Liver (tissue), 3 donors: ENCODE data around the gene EXD3.

Experiments used
- EGR1 ChIP-seq, 2 donors: IDR thresholded peaks; 2 replicates each; pipeline ENCODE4 v1.6.1; 2016 to 2018; ENCODE audit warnings: antibody characterized with exemption in 2 of 2, low read depth in 2 of 2
- FOXA1 ChIP-seq: IDR thresholded peaks from 2 replicates; pipeline ENCODE4 v1.6.1; 2016; ENCODE audit warnings: antibody characterized with exemption
- GABPA ChIP-seq, 2 donors: IDR thresholded peaks in 1 of 2; conservative IDR thresholded peaks in 1 of 2; 2 replicates each; pipeline ENCODE4 v1.6.1; 2016; ENCODE audit warnings: antibody characterized with exemption in 2 of 2, mild to moderate bottlenecking in 1 of 2, moderate library complexity in 1 of 2
- HNF4G ChIP-seq: IDR thresholded peaks from 2 replicates; pipeline ENCODE4 v1.6.1; 2016; ENCODE audit warnings: antibody characterized with exemption
- JUND ChIP-seq, 2 donors: IDR thresholded peaks; 2 replicates each; pipeline ENCODE4 v1.6.1; 2016; ENCODE audit warnings: antibody characterized with exemption in 2 of 2
- RAD21 ChIP-seq, 2 donors: IDR thresholded peaks; 2 replicates each; pipeline ENCODE4 v1.6.1; 2016; ENCODE audit warnings: antibody characterized with exemption in 2 of 2, mild to moderate bottlenecking in 2 of 2
- SP1 ChIP-seq: IDR thresholded peaks from 2 replicates; pipeline ENCODE4 v1.6.1; 2018; ENCODE audit warnings: antibody characterized with exemption, mild to moderate bottlenecking
- TAF1 ChIP-seq: conservative IDR thresholded peaks from 2 replicates; pipeline ENCODE4 v1.6.1; 2016; ENCODE audit warnings: antibody characterized with exemption, mild to moderate bottlenecking
- YY1 ChIP-seq: IDR thresholded peaks from 2 replicates; pipeline ENCODE4 v1.6.1; 2016; ENCODE audit warnings: antibody characterized with exemption, mild to moderate bottlenecking
- TF ChIP-seq, protein P1 (sequence below): fragments of 150-350 bp; IDR thresholded peaks from 2 replicates; pipeline ENCODE4 v1.5.1; 2017; ENCODE audit warnings: improper control_type of control experiment, low read depth, low read length; ENCODE audit not compliant: missing input control
- TF ChIP-seq, protein P2 (sequence below): IDR thresholded peaks from 2 replicates; pipeline ENCODE4 v1.6.1; 2016; ENCODE audit warnings: antibody characterized with exemption
- TF ChIP-seq, protein P3 (sequence below): IDR thresholded peaks from 2 replicates; pipeline ENCODE4 v1.6.1; 2016; ENCODE audit warnings: antibody characterized with exemption
- TF ChIP-seq, protein P4 (sequence below): IDR thresholded peaks from 2 replicates; pipeline ENCODE4 v1.6.1; 2016; ENCODE audit warnings: antibody characterized with exemption, mild to moderate bottlenecking
- TF ChIP-seq, protein P5 (sequence below): IDR thresholded peaks from 2 replicates; pipeline ENCODE4 v1.6.1; 2016; ENCODE audit warnings: antibody characterized with exemption
- donor health status: healthy.
- donor health status: healthy.

DNA sequence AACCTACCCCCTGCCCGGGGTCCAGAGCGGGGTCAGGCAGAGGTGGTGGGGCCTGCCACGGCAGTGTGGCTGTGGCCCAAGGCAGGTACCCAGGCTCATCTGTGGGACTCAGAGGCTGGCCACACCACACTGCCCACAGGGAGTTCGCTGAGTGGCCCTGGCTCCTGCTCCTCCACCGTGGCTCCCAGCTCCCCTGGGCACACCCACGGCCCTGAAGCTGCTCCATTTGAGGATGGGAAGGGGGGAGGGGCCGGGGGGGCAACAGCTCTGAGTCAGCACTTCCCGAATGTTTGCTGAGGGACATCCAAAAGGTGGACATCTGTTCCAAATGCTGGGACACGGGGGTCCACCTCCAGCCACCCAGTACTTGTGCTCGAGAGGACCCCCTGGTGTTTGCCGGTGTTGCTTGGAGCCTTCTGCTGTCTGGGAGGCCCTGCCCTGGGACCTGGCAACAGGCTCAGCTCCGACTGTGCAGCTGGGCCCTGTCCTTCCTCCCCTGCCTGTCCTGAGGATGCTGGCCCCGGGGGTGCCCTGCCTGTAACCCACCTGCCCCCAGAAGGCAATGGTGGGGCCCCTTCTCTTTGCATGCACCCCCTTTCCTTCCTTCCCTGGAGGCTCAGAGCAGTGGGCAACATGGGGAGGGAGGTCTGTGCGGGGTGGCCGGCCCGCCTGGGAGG is 118.4 kb downstream of the EXD3 start:
- TF ChIP-seq GABPA (IDR thresholded peaks at IDR 0.05 in 1 of 2, conservative IDR thresholded peaks at IDR 0.05 in 1 of 2) (no peak), SP1 (no peak), RAD21 (IDR thresholded peaks at IDR 0.05) (no peak), JUND (IDR thresholded peaks at IDR 0.05) (no peak), FOXA1 (no peak), TAF1 (no peak), YY1 (no peak), EGR1 (IDR thresholded peaks at IDR 0.05; ENCODE audit: low read depth in 2 of 2) (no peak), HNF4G (no peak)
- TF ChIP-seq, protein P1, sequence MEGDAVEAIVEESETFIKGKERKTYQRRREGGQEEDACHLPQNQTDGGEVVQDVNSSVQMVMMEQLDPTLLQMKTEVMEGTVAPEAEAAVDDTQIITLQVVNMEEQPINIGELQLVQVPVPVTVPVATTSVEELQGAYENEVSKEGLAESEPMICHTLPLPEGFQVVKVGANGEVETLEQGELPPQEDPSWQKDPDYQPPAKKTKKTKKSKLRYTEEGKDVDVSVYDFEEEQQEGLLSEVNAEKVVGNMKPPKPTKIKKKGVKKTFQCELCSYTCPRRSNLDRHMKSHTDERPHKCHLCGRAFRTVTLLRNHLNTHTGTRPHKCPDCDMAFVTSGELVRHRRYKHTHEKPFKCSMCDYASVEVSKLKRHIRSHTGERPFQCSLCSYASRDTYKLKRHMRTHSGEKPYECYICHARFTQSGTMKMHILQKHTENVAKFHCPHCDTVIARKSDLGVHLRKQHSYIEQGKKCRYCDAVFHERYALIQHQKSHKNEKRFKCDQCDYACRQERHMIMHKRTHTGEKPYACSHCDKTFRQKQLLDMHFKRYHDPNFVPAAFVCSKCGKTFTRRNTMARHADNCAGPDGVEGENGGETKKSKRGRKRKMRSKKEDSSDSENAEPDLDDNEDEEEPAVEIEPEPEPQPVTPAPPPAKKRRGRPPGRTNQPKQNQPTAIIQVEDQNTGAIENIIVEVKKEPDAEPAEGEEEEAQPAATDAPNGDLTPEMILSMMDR: no peak
- TF ChIP-seq, protein P2, sequence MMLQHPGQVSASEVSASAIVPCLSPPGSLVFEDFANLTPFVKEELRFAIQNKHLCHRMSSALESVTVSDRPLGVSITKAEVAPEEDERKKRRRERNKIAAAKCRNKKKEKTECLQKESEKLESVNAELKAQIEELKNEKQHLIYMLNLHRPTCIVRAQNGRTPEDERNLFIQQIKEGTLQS: no peak
- TF ChIP-seq, protein P3, sequence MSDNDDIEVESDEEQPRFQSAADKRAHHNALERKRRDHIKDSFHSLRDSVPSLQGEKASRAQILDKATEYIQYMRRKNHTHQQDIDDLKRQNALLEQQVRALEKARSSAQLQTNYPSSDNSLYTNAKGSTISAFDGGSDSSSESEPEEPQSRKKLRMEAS: no peak
- TF ChIP-seq, protein P4, sequence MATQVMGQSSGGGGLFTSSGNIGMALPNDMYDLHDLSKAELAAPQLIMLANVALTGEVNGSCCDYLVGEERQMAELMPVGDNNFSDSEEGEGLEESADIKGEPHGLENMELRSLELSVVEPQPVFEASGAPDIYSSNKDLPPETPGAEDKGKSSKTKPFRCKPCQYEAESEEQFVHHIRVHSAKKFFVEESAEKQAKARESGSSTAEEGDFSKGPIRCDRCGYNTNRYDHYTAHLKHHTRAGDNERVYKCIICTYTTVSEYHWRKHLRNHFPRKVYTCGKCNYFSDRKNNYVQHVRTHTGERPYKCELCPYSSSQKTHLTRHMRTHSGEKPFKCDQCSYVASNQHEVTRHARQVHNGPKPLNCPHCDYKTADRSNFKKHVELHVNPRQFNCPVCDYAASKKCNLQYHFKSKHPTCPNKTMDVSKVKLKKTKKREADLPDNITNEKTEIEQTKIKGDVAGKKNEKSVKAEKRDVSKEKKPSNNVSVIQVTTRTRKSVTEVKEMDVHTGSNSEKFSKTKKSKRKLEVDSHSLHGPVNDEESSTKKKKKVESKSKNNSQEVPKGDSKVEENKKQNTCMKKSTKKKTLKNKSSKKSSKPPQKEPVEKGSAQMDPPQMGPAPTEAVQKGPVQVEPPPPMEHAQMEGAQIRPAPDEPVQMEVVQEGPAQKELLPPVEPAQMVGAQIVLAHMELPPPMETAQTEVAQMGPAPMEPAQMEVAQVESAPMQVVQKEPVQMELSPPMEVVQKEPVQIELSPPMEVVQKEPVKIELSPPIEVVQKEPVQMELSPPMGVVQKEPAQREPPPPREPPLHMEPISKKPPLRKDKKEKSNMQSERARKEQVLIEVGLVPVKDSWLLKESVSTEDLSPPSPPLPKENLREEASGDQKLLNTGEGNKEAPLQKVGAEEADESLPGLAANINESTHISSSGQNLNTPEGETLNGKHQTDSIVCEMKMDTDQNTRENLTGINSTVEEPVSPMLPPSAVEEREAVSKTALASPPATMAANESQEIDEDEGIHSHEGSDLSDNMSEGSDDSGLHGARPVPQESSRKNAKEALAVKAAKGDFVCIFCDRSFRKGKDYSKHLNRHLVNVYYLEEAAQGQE: no peak
- TF ChIP-seq, protein P5, sequence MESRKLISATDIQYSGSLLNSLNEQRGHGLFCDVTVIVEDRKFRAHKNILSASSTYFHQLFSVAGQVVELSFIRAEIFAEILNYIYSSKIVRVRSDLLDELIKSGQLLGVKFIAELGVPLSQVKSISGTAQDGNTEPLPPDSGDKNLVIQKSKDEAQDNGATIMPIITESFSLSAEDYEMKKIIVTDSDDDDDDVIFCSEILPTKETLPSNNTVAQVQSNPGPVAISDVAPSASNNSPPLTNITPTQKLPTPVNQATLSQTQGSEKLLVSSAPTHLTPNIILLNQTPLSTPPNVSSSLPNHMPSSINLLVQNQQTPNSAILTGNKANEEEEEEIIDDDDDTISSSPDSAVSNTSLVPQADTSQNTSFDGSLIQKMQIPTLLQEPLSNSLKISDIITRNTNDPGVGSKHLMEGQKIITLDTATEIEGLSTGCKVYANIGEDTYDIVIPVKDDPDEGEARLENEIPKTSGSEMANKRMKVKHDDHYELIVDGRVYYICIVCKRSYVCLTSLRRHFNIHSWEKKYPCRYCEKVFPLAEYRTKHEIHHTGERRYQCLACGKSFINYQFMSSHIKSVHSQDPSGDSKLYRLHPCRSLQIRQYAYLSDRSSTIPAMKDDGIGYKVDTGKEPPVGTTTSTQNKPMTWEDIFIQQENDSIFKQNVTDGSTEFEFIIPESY: no peak
